Epithelial cell of esophagus (primary cell): Measurements from ENCODE around the gene EBF4.
"Not testable (repeated sequence)": the region's sequence is repeated elsewhere in the genome, so short reads cannot be mapped to it uniquely, and the experiment has no call there.

Source experiments
- DNase-seq: peaks from one replicate; pipeline ENCODE4 v3.0.0; 2010; ENCODE audit warnings: low read depth
- H3K4me3 ChIP-seq: 2 replicates; pipeline ENCODE4 v1.5.1; 2011; ENCODE audit warnings: mild to moderate bottlenecking, low read length, control low read depth
- TF ChIP-seq, protein P1 (sequence below): IDR thresholded peaks from 2 replicates; pipeline ENCODE4 v1.5.1; 2011; ENCODE audit warnings: low read depth, mild to moderate bottlenecking, low read length, control low read depth, inconsistent platforms; ENCODE audit not compliant: insufficient read depth; ENCODE audit errors: missing control alignments

EBF4 gene

GRCh38 chr20:2680046-2680445 lies 12.5 kb upstream of the EBF4 start:
- DNase-seq, result no peak

GRCh38 chr20:2682040-2682439 lies 10.5 kb upstream of the EBF4 start:
- not testable (repeated sequence) for DNase-seq, H3K4me3 ChIP-seq

More at GRCh38 chr20:2680046-2680445, 12.5 kb upstream of the EBF4 start:
- no peak overlapping the region for H3K4me3 ChIP-seq
- TF ChIP-seq, protein P1, sequence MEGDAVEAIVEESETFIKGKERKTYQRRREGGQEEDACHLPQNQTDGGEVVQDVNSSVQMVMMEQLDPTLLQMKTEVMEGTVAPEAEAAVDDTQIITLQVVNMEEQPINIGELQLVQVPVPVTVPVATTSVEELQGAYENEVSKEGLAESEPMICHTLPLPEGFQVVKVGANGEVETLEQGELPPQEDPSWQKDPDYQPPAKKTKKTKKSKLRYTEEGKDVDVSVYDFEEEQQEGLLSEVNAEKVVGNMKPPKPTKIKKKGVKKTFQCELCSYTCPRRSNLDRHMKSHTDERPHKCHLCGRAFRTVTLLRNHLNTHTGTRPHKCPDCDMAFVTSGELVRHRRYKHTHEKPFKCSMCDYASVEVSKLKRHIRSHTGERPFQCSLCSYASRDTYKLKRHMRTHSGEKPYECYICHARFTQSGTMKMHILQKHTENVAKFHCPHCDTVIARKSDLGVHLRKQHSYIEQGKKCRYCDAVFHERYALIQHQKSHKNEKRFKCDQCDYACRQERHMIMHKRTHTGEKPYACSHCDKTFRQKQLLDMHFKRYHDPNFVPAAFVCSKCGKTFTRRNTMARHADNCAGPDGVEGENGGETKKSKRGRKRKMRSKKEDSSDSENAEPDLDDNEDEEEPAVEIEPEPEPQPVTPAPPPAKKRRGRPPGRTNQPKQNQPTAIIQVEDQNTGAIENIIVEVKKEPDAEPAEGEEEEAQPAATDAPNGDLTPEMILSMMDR, result no peak

DNA sequence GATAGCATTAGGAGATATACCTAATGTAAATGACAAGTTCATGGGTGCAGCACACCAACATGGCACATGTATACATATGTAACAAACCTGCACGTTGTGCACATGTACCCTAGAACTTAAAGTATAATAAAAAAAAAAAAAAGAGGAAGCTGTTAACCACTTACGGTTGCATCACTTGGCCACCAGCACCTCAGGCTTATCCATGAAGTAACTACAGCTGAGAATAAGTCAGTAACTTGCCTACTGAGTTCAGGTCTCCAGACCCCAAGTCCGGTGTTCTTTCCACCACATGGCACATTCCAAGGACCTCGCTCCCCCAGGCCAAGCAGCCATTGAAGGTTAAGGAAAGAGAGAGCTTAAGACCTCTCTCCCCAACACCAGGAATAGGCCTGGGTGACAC lies 7.8 kb upstream of the EBF4 start:
- DNase-seq, H3K4me3 ChIP-seq: not testable (repeated sequence)

- H3K4me3 ChIP-seq, result no peak overlapping the region
- no peak for DNase-seq
- TF ChIP-seq, protein P1, result no peak
These were observed 5.1 kb upstream of the EBF4 start for GRCh38 chr20:2687514-2687913.

- peak; percentile 48 for DNase-seq
- TF ChIP-seq, protein P1, result peak; percentile 56
- H3K4me3 ChIP-seq, result no peak overlapping the region
These were observed 4.5 kb upstream of the EBF4 start for GRCh38 chr20:2688041-2688591.

DNA sequence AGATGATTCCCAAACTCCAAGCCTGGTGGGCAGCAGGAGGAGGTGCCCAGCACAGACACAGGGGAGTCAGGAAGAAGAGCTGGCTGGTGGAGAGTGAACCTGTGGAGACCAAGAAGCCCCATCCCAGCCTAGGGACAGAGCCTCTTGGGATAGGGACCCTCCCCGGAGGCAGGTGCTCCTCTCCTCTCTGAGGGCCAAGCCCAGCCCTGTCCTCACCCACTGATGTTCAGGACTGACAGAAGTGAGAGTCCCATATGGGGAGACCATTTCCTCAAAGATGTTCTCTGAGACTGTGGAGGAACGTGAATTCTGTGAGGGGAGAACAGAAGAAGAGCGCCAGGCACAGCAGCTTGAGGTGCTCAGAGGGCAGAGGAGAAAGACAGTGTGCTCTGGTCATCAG lies 2.4 kb upstream of the EBF4 start:
- no peak overlapping the region for H3K4me3 ChIP-seq
- TF ChIP-seq, protein P1, result no peak
- no peak for DNase-seq

DNA sequence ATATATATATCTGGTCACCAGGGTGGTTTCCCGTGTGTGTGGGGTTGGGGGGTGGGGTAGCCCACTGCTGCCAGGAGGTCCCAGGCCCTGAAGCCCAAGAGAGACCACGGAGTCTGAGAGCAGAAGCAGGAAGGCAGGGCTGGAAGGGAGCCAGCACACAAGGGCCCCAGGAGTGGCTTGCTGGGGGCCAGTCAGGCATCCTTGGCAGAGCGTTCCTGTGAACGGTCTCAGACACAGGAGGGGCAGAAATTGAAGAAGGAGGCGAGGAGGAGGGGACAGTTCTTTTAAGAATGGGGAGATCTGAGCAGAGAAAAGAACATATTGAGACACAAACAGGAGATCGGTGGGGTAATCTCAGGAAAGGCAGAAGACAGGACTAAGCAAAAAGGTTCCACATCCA lies 1.9 kb upstream of the EBF4 start:
- DNase-seq, result no peak
- TF ChIP-seq, protein P1, result no peak
- no peak overlapping the region for H3K4me3 ChIP-seq

DNA sequence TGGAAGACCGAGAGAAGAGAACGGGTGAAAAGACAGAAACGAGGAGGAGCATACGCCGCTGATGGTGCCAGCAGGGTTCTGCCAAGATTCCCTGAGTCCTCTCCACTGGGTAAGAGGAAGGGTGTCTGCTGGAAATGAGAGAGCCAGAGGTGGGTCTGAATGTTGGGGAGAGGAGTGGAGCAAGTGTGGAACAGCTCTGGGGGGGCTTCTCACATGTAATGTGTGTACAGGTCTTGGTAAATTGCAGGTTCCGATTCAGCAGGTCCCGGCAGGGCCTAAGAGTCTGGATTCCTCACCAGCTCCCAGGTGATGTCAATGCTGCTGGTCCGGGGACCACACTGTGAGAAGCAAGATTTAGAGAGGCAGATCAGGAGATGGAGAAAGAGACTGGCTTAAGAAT lies 1.5 kb upstream of the EBF4 start:
- TF ChIP-seq, protein P1, result no peak
- no peak overlapping the region for H3K4me3 ChIP-seq
- no peak for DNase-seq
